Transverse colon (tissue), 4 donors: ENCODE results near the gene TNFRSF8. TPM values are rescaled to one million over a fixed set of nuclear protein-coding genes. Genes with fewer than 3 reads are reported as not detected.

Source experiments
- DNase-seq: peaks from one replicate; pipeline ENCODE4 v3.0.0-alpha.2; 2019
- H3K27ac ChIP-seq, 4 donors: fragments of 200-600 bp; sonication (generic); 2 replicates each; pipeline ENCODE4 v1.5.1; 2016 to 2018; ENCODE audit warnings: inconsistent platforms in 4 of 4
- H3K27me3 ChIP-seq: fragments of 200-600 bp; sonication (generic); 2 replicates; pipeline ENCODE4 v1.5.1; 2017; ENCODE audit warnings: inconsistent platforms
- H3K36me3 ChIP-seq, 4 donors: fragments of 200-600 bp; sonication (generic); 2 replicates each; pipeline ENCODE4 v1.5.1; 2017 to 2019; ENCODE audit warnings: inconsistent platforms in 4 of 4
- H3K4me1 ChIP-seq, 4 donors: fragments of 200-600 bp; sonication (generic); 2 replicates each; pipeline ENCODE4 v1.5.1; 2017 to 2020; ENCODE audit warnings: inconsistent platforms in 4 of 4
- H3K4me3 ChIP-seq, 4 donors: fragments of 200-600 bp; sonication (generic); 1 replicate in 1 of 4; 2 replicates in 3 of 4; pipeline versions ENCODE4 v1.5.1 to v1.6.1; 2017 to 2019; ENCODE audit warnings: inconsistent platforms in 4 of 4
- H3K9me3 ChIP-seq, 2 donors: fragments of 200-600 bp; sonication (generic); 2 replicates each; pipeline ENCODE4 v1.5.1; 2017 to 2019; ENCODE audit warnings: inconsistent platforms in 2 of 2
- CTCF ChIP-seq, 5 experiments: fragments of 200-600 bp in 3 of 5; fragments of 450-650 bp in 2 of 5; sonication (generic) in 3 of 5; IDR thresholded peaks; 1 replicate in 2 of 5; 2 replicates in 3 of 5; pipeline ENCODE4 v1.5.1; 2016 to 2017; ENCODE audit warnings: antibody characterized with exemption in 5 of 5, inconsistent platforms in 3 of 5, mild to moderate bottlenecking in 2 of 5, moderate library complexity in 1 of 5
- EP300 ChIP-seq: sonication (generic); formaldehyde crosslinking; IDR thresholded peaks from one replicate; pipeline ENCODE4 v1.6.1; 2017; ENCODE audit warnings: antibody characterized with exemption, low read depth
- POLR2A ChIP-seq: fragments of 450-650 bp; IDR thresholded peaks from one replicate; pipeline ENCODE4 v1.6.1; 2016; ENCODE audit warnings: antibody characterized with exemption, mild to moderate bottlenecking, moderate library complexity
- POLR2AphosphoS5 ChIP-seq, 3 donors: sonication (generic); formaldehyde crosslinking; IDR thresholded peaks; one replicate each; pipeline ENCODE4 v1.6.1; 2016; ENCODE audit warnings: antibody characterized with exemption in 3 of 3
- WGBS, 2 donors: methylation state at CpG; one replicate each; pipeline ENCODE4 v1.1.5; 2018; ENCODE audit warnings: low coverage in 1 of 2; 5-methylcytosine and 5-hydroxymethylcytosine counted together
- in situ Hi-C, 4 donors: fragments of 200-750 bp; cut with MboI; loops; one replicate each; pipeline versions ENCODE4 v1.15.0 to v1.15.1; 2017; ENCODE audit warnings: low sequenced_read_pairs in 3 of 4, low pct_ligation_motif_present in 1 of 4, low pct_unique_long_range_greater_than_20kb in 1 of 4
- intact Hi-C: fragments of 100-400 bp; cut with DNase I; formaldehyde crosslinking; loops from one replicate; pipeline ENCODE4 v1.15.1; 2023; ENCODE audit warnings: low total_unique reads
- total RNA-seq, 4 donors: library from RNA; depleted of rRNA; stranded (reverse); fragments of >200 nt; gene quantifications; one replicate each; pipeline ENCODE4 v1.1.0, GENCODE V29; 2016

TNFRSF8 gene
- total RNA-seq, 4 donors from 2014 or later, result 0.16 TPM; not detected in 3

DNA sequence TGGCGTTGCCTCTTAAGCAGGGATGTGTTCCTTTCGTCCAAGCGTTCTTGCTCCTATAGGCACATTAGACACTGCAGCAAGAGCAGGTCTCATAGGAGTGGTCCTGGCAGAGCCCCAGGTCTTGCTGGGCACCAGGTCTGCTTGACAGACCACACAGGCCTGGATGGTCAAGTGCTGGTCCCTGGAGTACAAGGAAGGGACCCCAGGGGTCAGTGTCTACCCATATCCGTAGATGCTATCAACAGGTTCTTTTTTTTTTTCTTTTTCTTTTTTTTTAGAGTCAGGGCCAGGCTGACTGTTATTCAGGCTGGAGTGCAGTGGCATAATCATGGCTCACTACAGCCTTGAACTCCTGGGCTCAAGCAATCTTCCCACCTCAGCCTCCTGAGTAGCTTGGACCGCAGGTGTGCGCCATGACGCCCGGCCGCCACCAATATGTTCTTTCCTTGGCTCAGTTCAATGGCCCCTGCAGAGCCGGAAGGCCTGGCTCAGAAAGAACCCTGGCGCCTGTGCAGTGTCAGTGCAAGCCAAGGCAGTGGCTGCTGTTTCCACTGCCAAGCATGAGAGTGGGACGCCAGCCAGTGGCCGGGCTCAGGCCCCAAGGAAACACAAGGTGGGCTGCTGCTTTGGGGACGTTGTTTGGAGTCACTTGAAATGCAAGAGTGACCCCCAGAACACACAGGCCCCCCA lies 10.0 kb upstream of the TNFRSF8 start:
- in situ Hi-C loops, result no loop called here
- H3K9me3 ChIP-seq, result no peaks in the 10 kb centered on the region
- H3K27ac ChIP-seq, result peak overlapping the region in 1 of 4 donors; percentile 34
- peaks cover 0 to 12% (median 5%) of the 10 kb centered on the region in 4 donors for H3K4me1 ChIP-seq
- TF ChIP-seq EP300 (no peak), POLR2A (no peak), POLR2AphosphoS5 (IDR thresholded peaks at IDR 0.05) (no peak), CTCF (IDR thresholded peaks at IDR 0.05) (no peak)
- 60 to 73% methylated on average over 2 to 14 of the region's 14 CpGs for WGBS, 2 donors
- peaks cover 9% of the 10 kb centered on the region for H3K27me3 ChIP-seq
- DNase-seq, result no peak
- H3K36me3 ChIP-seq, result no peaks in the 10 kb centered on the region
- intact Hi-C loops, result no loop called here
- no peak overlapping the region for H3K4me3 ChIP-seq

- no peak overlapping the region for H3K27ac ChIP-seq
- WGBS, 2 donors, result 74 to 100% methylated on average over 1 to 13 of the region's 13 CpGs
- intact Hi-C loops, result no loop called here
These were observed 9.2 kb upstream of the TNFRSF8 start for GRCh38 chr1:12053752-12054548.

GRCh38 chr1:12055259-12055658 lies 7.8 kb upstream of the TNFRSF8 start:
- Histone ChIP-seq H3K27ac (no peak overlapping the region), H3K4me3 (no peak overlapping the region), H3K9me3 (no peaks in the 10 kb centered on the region), H3K4me1 (peaks cover 0 to 12% (median 5%) of the 10 kb centered on the region in 4 donors), H3K36me3 (no peaks in the 10 kb centered on the region), H3K27me3 (peaks cover 8% of the 10 kb centered on the region)
- no peak for DNase-seq
- in situ Hi-C loops, result no loop called here
- 90 to 97% methylated on average over 2 to 6 of the region's 6 CpGs for WGBS, 2 donors
- intact Hi-C loops, result no loop called here
- no peak for TF ChIP-seq EP300
- no peak for TF ChIP-seq POLR2A
- no peak for TF ChIP-seq POLR2AphosphoS5 (IDR thresholded peaks at IDR 0.05)
- no peak for TF ChIP-seq CTCF (IDR thresholded peaks at IDR 0.05)

More at GRCh38 chr1:12053752-12054548, 9.2 kb upstream of the TNFRSF8 start:
- Histone ChIP-seq H3K27me3 (peaks cover 1% of the 10 kb centered on the region), H3K4me1 (peaks cover 0 to 12% (median 5%) of the 10 kb centered on the region in 4 donors), H3K9me3 (no peaks in the 10 kb centered on the region), H3K4me3 (no peak overlapping the region), H3K36me3 (no peaks in the 10 kb centered on the region)
- TF ChIP-seq EP300 (no peak), POLR2A (no peak), CTCF (IDR thresholded peaks at IDR 0.05) (no peak), POLR2AphosphoS5 (IDR thresholded peaks at IDR 0.05) (no peak)
- in situ Hi-C loops, result no loop called here
- DNase-seq, result no peak

DNA sequence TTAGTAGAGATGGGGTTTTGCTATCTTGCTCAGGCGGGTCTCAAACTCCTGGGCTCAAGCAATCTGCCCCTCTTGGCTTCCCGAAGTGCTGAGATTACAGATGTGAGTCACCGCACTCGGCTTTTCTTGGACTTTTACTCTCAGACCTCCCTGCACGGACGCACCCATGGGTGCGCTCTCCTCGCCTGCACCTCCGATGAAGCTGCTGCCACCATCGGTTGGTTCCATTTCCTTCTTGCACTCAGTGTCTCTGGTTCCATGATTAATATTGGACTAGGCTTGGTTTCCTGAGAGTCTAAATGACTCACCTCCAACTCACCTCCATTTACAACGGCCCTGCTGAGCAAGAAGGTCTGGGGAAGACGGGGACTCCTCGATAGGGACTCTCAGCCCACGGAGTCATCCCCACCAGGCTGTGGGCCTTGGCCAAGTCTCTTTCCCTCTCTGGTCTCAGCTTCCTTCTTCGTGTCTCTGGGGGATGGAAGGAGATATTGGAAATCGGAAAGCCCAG lies 6.7 kb upstream of the TNFRSF8 start:
- intact Hi-C loops (no loop called here), in situ Hi-C loops (no loop called here)
- Histone ChIP-seq H3K4me3 (no peak overlapping the region), H3K9me3 (no peaks in the 10 kb centered on the region), H3K27me3 (peaks cover 18% of the 10 kb centered on the region), H3K36me3 (no peaks in the 10 kb centered on the region), H3K4me1 (peaks cover 0 to 12% (median 5%) of the 10 kb centered on the region in 4 donors), H3K27ac (no peak overlapping the region)
- no peak for DNase-seq
- 83 to 97% methylated on average over 7 to 16 of the region's 16 CpGs for WGBS, 2 donors
- no peak for TF ChIP-seq POLR2A
- no peak for TF ChIP-seq EP300
- TF ChIP-seq CTCF (IDR thresholded peaks at IDR 0.05), result no peak
- TF ChIP-seq POLR2AphosphoS5 (IDR thresholded peaks at IDR 0.05), result no peak
